ENCODE measurements around the gene KIF27.

- TF ChIP-seq CTCF (conservative IDR thresholded peaks at IDR 0.05 in 1 of 2, IDR thresholded peaks at IDR 0.05 in 1 of 2; ENCODE audit: low read depth in 1 of 2, low read length in 2 of 2) (no peak), EZH2 (IDR thresholded peaks at IDR 0.05; ENCODE audit: low read length, missing control alignments) (no peak)
Measured at GRCh38 chr9:83919111-83919510, 2.1 kb downstream of the KIF27 start.
